GM12878 (cell line): ENCODE data around the gene EGFR. TPM values are rescaled to one million over a fixed set of nuclear protein-coding genes. Genes with fewer than 3 reads are reported as not detected.

ENCODE experiments used
- BCL11A ChIP-seq: IDR thresholded peaks from 2 replicates; pipeline ENCODE4 v1.6.1; 2011; ENCODE audit warnings: low read depth, low read length
- CBFB ChIP-seq: IDR thresholded peaks from 2 replicates; pipeline ENCODE4 v1.6.1; 2016; ENCODE audit warnings: antibody characterized with exemption, low read depth
- CEBPB ChIP-seq, 2 experiments: fragments of 150-350 bp in 1 of 2; IDR thresholded peaks; 2 replicates each; pipeline ENCODE4 v1.6.1; 2012 to 2014; ENCODE audit warnings: low read depth in 2 of 2, low read length in 2 of 2, borderline replicate concordance in 1 of 2, inconsistent platforms in 1 of 2
- CHD2 ChIP-seq: IDR thresholded peaks from 2 replicates; pipeline ENCODE4 v1.6.1; 2011; ENCODE audit warnings: low read depth, low read length, improper control_type of control experiment, borderline replicate concordance
- CHD4 ChIP-seq: fragments of 200-600 bp; sonication (generic); IDR thresholded peaks from 2 replicates; pipeline ENCODE4 v1.6.1; 2016; ENCODE audit warnings: mild to moderate bottlenecking
- GABPA ChIP-seq: IDR thresholded peaks from 2 replicates; pipeline ENCODE4 v1.6.1; 2014; ENCODE audit warnings: antibody characterized with exemption, low read depth, mild to moderate bottlenecking, inconsistent platforms
- HDAC2 ChIP-seq: fragments of 200-600 bp; sonication (generic); IDR thresholded peaks from 2 replicates; pipeline ENCODE4 v1.6.1; 2017
- KDM1A ChIP-seq: fragments of 200-600 bp; sonication (generic); IDR thresholded peaks from 2 replicates; pipeline ENCODE4 v1.6.1; 2016; ENCODE audit warnings: borderline replicate concordance
- LARP7 ChIP-seq: fragments of 450-650 bp; IDR thresholded peaks from 2 replicates; pipeline ENCODE4 v1.6.1; 2017; ENCODE audit warnings: mild to moderate bottlenecking
- NBN ChIP-seq: fragments of 450-650 bp; IDR thresholded peaks from 2 replicates; pipeline ENCODE4 v1.6.1; 2016
- NFIC ChIP-seq: IDR thresholded peaks from 2 replicates; pipeline ENCODE4 v1.6.1; 2012; ENCODE audit warnings: low read depth, mild to moderate bottlenecking, inconsistent platforms, low read length, moderate library complexity
- NFYA ChIP-seq: IDR thresholded peaks from 2 replicates; pipeline ENCODE4 v1.6.1; 2011; ENCODE audit warnings: low read depth, mild to moderate bottlenecking, low read length, improper control_type of control experiment, borderline replicate concordance
- PAX8 ChIP-seq: fragments of 450-650 bp; IDR thresholded peaks from 2 replicates; pipeline ENCODE4 v1.6.1; 2017; ENCODE audit warnings: mild to moderate bottlenecking, moderate library complexity
- PBX3 ChIP-seq: IDR thresholded peaks from 2 replicates; pipeline ENCODE4 v1.6.1; 2011; ENCODE audit warnings: mild to moderate bottlenecking, low read depth, low read length, moderate library complexity; ENCODE audit not compliant: insufficient replicate concordance
- SIN3A ChIP-seq: IDR thresholded peaks from 2 replicates; pipeline ENCODE4 v1.6.1; 2012; ENCODE audit warnings: low read depth, low read length, improper control_type of control experiment
- SMC3 ChIP-seq: IDR thresholded peaks from 2 replicates; pipeline ENCODE4 v1.6.1; 2011; ENCODE audit warnings: low read length, improper control_type of control experiment, borderline replicate concordance
- SP1 ChIP-seq: IDR thresholded peaks from one replicate; pipeline ENCODE4 v1.6.1; 2011; ENCODE audit warnings: low read depth, low read length
- SREBF2 ChIP-seq: IDR thresholded peaks from 2 replicates; pipeline ENCODE4 v1.6.1; 2012; ENCODE audit warnings: mild to moderate bottlenecking, low read length
- TAF1 ChIP-seq: IDR thresholded peaks from 2 replicates; pipeline ENCODE4 v1.6.1; 2011; ENCODE audit warnings: mild to moderate bottlenecking, low read depth, low read length, borderline replicate concordance
- TARDBP ChIP-seq: IDR thresholded peaks from 2 replicates; pipeline ENCODE4 v1.6.1; 2016; ENCODE audit warnings: borderline replicate concordance
- TBL1XR1 ChIP-seq: IDR thresholded peaks from 2 replicates; pipeline ENCODE4 v1.6.1; 2012; ENCODE audit warnings: low read depth, low read length, improper control_type of control experiment
- YBX1 ChIP-seq: fragments of 450-650 bp; IDR thresholded peaks from 2 replicates; pipeline ENCODE4 v1.6.1; 2016; ENCODE audit warnings: antibody characterized with exemption
- ZBTB11 ChIP-seq: fragments of 450-650 bp; formaldehyde crosslinking; IDR thresholded peaks from 2 replicates; pipeline ENCODE4 v1.5.0; 2022; ENCODE audit warnings: mild to moderate bottlenecking, missing genetic modification characterization
- ZNF24 ChIP-seq: fragments of 450-650 bp; IDR thresholded peaks from 2 replicates; pipeline ENCODE4 v1.6.1; 2017; ENCODE audit warnings: antibody characterized with exemption, mild to moderate bottlenecking
- ZNF687 ChIP-seq: fragments of 450-650 bp; IDR thresholded peaks from 2 replicates; pipeline ENCODE4 v1.6.1; 2017; ENCODE audit warnings: mild to moderate bottlenecking, moderate library complexity
- polyA plus RNA-seq, 11 experiments: library from polyadenylated mRNA; depleted of rRNA in 4 of 11; unstranded in 6 of 11; stranded (reverse) in 5 of 11; fragments of >200 nt; fragmentation: Nextera tagmentation in 4 of 11; fragmentation: Illumina TruSeq in 1 of 11; extraction: Ambion mirVana in 4 of 11; extraction: Trizol in 1 of 11; gene quantifications; 1 replicate in 1 of 11; 2 replicates in 10 of 11; pipeline versions ENCODE4 v1.2.1 to v1.2.3, GENCODE V29; 2011 to 2016; ENCODE audit warnings: inconsistent platforms in 2 of 11, missing spikeins in 2 of 11, low read depth in 1 of 11
- total RNA-seq, 4 experiments: library from RNA; depleted of rRNA in 3 of 4; stranded (reverse); fragments of >200 nt in 3 of 4; fragmentation: Illumina TruSeq in 1 of 4; extraction: Trizol in 1 of 4; gene quantifications; 2 replicates each; pipeline versions ENCODE4 v1.2.1 to v1.2.3, GENCODE V29; 2013 to 2021
- TF ChIP-seq, protein P1 (sequence below): IDR thresholded peaks from 2 replicates; pipeline ENCODE4 v1.6.1; 2012; ENCODE audit warnings: low read depth, low read length, improper control_type of control experiment

The EGFR gene
- total and polyA plus RNA-seq, 10 of the 15 experiments (the other 5 are each of a cell fraction or from before 2014, with no cell fraction given), result 0.01 to 0.31 TPM; not detected in 8

- TF ChIP-seq SIN3A (no peak), GABPA (peak; percentile 52; the same call in 1 of the 2 replicates), TAF1 (no peak), NFYA (no peak), SMC3 (no peak; the same call in 1 of the 2 replicates), LARP7 (no peak), PAX8 (no peak), BCL11A (peak; percentile 82), HDAC2 (no peak), TBL1XR1 (peak; percentile 73; the same call in 1 of the 2 replicates), ZNF687 (0 out of 2 replicates have a peak, but pooled peaks have one; percentile 31), TARDBP (no peak), CHD4 (no peak), NBN (peak; percentile 40), CEBPB (IDR thresholded peaks at IDR 0.05; ENCODE audit: borderline replicate concordance in 1 of 2, low read depth in 2 of 2, low read length in 2 of 2) (peak in 1 of 2 experiments; percentile 59; a peak in 1 of 4 replicates), CBFB (no peak; the same call in 1 of the 2 replicates), SREBF2 (no peak), ZBTB11 (CRISPR knock-in tag) (no peak), ZNF24 (no peak), NFIC (peak; percentile 91), SP1 (peak; percentile 41), KDM1A (no peak), PBX3 (no peak), YBX1 (no peak), CHD2 (no peak)
- TF ChIP-seq, protein P1, sequence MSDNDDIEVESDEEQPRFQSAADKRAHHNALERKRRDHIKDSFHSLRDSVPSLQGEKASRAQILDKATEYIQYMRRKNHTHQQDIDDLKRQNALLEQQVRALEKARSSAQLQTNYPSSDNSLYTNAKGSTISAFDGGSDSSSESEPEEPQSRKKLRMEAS, result no peak
Measured at GRCh38 chr7:55073051-55073511, 54.3 kb downstream of the EGFR start (continued).
